Measurements from ENCODE around the gene ACKR2. TPM values are rescaled to one million over a fixed set of nuclear protein-coding genes. Genes with fewer than 3 reads are reported as not detected.
A peak's percentile ranks its signal among the peaks of the same experiment; 100 is the strongest.

Gene ACKR2
- total and polyA plus RNA-seq, 2 of the 13 experiments (the other 11 are each of a cell fraction or from before 2014, with no cell fraction given), result 1.1 to 1.9 TPM

- TF ChIP-seq RAD21 (CRISPR knock-in tag; IDR thresholded peaks at IDR 0.05) (0 out of 2 replicates have a peak, but pooled peaks have one; percentile 8), ZNF878 (CRISPR knock-in tag; IDR thresholded peaks at IDR 0.05) (no peak; the same call in 1 of the 2 replicates), POLR2G (IDR thresholded peaks at IDR 0.05; ENCODE audit: low read depth, low read length) (peak; percentile 21; the same call in 1 of the 2 replicates), HMG20B (CRISPR knock-in tag; conservative IDR thresholded peaks at IDR 0.05) (no peak), ZNF616 (CRISPR knock-in tag; IDR thresholded peaks at IDR 0.05; ENCODE audit: low read depth) (no peak), ATF3 (CRISPR knock-in tag; IDR thresholded peaks at IDR 0.05) (peak; percentile 8; the same call in 1 of the 2 replicates), REPIN1 (CRISPR knock-in tag; IDR thresholded peaks at IDR 0.05; ENCODE audit: borderline replicate concordance, low read depth) (peak; percentile 55; the same call in 1 of the 2 replicates), YY1 (IDR thresholded peaks at IDR 0.05; ENCODE audit: insufficient read depth, insufficient replicate concordance, low read depth, low read length) (peak; percentile 88), HIC2 (CRISPR knock-in tag; IDR thresholded peaks at IDR 0.05; ENCODE audit: low read depth) (no peak), SMAD1 (CRISPR knock-in tag; IDR thresholded peaks at IDR 0.05; ENCODE audit: borderline replicate concordance, low read depth) (no peak), ZNF317 (CRISPR knock-in tag; IDR thresholded peaks at IDR 0.05) (no peak), HDAC1 (CRISPR knock-in tag; IDR thresholded peaks at IDR 0.05) (peak; percentile 51; the same call in 1 of the 2 replicates), GABPA (IDR thresholded peaks at IDR 0.05; ENCODE audit: low read depth, low read length) (no peak), GABPA (CRISPR knock-in tag; IDR thresholded peaks at IDR 0.05; ENCODE audit: low read depth) (peak; percentile 7; the same call in 1 of the 2 replicates), ONECUT2 (CRISPR knock-in tag; IDR thresholded peaks at IDR 0.05) (no peak), ZNF280D (CRISPR knock-in tag; IDR thresholded peaks at IDR 0.05) (0 out of 2 replicates have a peak, but pooled peaks have one; percentile 8), ZNF556 (CRISPR knock-in tag; IDR thresholded peaks at IDR 0.05; ENCODE audit: borderline replicate concordance) (0 out of 2 replicates have a peak, but pooled peaks have one; percentile 5), ZNF678 (CRISPR knock-in tag; IDR thresholded peaks at IDR 0.05) (no peak; the same call in 1 of the 2 replicates), ZNF639 (CRISPR knock-in tag; conservative IDR thresholded peaks at IDR 0.05) (no peak)
These were observed 5.7 kb upstream of the ACKR2 start (continued) for GRCh38 chr3:42803414-42804105.
